ENCODE results near the gene ANKZF1.

ANKZF1 gene

GRCh38 chr2:219285373-219285735 is 55.7 kb downstream of the ANKZF1 start:
- DNase-seq: no peak

DNA sequence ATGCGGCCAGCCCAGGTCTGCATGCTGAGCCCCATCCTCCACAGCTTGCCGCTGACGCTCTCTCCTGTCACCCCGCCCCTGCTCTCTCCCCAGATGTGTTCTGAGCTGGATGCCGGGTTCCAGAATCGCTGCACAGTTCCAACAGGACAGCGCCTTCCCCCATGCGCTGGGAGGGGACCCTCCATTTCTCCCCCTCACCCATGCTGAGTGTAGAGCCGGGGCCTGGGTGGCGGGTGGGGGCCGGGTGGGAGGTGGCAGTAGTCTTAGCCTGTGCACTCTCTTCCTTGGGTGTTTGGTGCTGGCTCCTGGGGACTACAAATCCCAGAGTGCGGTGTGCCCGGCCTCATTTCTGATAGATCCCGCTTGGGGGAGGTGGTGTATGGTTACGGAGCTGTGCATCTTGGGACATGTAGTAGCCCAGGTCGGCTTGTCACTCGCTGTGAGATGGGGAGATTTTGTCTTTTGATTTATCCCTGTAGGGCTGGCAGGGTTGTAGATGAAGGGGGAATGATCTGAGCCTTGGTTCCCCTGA is 56.4 kb downstream of the ANKZF1 start:
- DNase-seq: no peak

Data from NCI-H345 (cell line).